Uterus (tissue), 2 donors: ENCODE measurements around the gene CD300A.

Experiments
- CTCF ChIP-seq, 4 experiments: fragments of 200-600 bp in 2 of 4; fragments of 450-650 bp in 2 of 4; sonication (generic) in 2 of 4; IDR thresholded peaks; one replicate each; pipeline ENCODE4 v1.5.1; 2016 to 2019; ENCODE audit warnings: antibody characterized with exemption in 4 of 4, mild to moderate bottlenecking in 2 of 4, moderate library complexity in 1 of 4
- POLR2A ChIP-seq, 2 donors: fragments of 450-650 bp; IDR thresholded peaks; one replicate each; pipeline ENCODE4 v1.6.1; 2016; ENCODE audit warnings: antibody characterized with exemption in 2 of 2, mild to moderate bottlenecking in 1 of 2, moderate library complexity in 1 of 2

- TF ChIP-seq CTCF (IDR thresholded peaks at IDR 0.05) (no peak), POLR2A (IDR thresholded peaks at IDR 0.05) (no peak)
Observed at GRCh38 chr17:74439691-74440567, 26.5 kb upstream of the CD300A start.
